Measurements from ENCODE around the gene DOLPP1.

The DOLPP1 gene

GRCh38 chr9:129095170-129095667 is 14.3 kb downstream of the DOLPP1 start:
- POLR2A ChIA-PET, result interaction anchor here (1.1 kb wide), 1 partner anchor 15 kb away, joined by 5 read pairs; the partner anchor contains the start of gene DOLPP1
- no peak overlapping the region for H3K4me3 ChIP-seq (ENCODE audit: low read depth, low read length)
- DNase-seq (ENCODE audit: low read depth, low spot score), result no peak
- CTCF ChIA-PET, result interaction anchor here (0.9 to 1.0 kb wide), 2 partner anchors 8 to 14 kb away, joined by 3 to 5 read pairs; no protein-coding TSS in a partner anchor
- TF ChIP-seq CTCF (IDR thresholded peaks at IDR 0.05; ENCODE audit: insufficient read depth, low read length, missing control alignments), result no peak

- CTCF ChIA-PET, result interaction anchor here (1.8 kb wide), 1 partner anchor 10 kb away, joined by 9 read pairs; no protein-coding TSS in a partner anchor
- DNase-seq (ENCODE audit: low read depth, low spot score), result no peak
- no peak for TF ChIP-seq CTCF (IDR thresholded peaks at IDR 0.05; ENCODE audit: insufficient read depth, low read length, missing control alignments)
- H3K4me3 ChIP-seq (ENCODE audit: low read depth, low read length), result no peak overlapping the region
- POLR2A ChIA-PET, result interaction anchor here (1.1 kb wide), 1 partner anchor 15 kb away, joined by 5 read pairs; the partner anchor contains the start of gene DOLPP1
Measured at GRCh38 chr9:129095908-129096307, 15.0 kb downstream of the DOLPP1 start.

- no peak for TF ChIP-seq CTCF (IDR thresholded peaks at IDR 0.05; ENCODE audit: insufficient read depth, low read length, missing control alignments)
- H3K4me3 ChIP-seq (ENCODE audit: low read depth, low read length), result no peak overlapping the region
- ChIA-PET CTCF (interaction anchor here (1.7 to 2.1 kb wide), 3 partner anchors 8 to 527 kb away, joined by 5 to 9 read pairs (median 6); no protein-coding TSS in a partner anchor), POLR2A (no interaction called here)
- no peak for DNase-seq (ENCODE audit: low read depth, low spot score)
Measured at GRCh38 chr9:129097671-129098306, 16.9 kb downstream of the DOLPP1 start.

- ChIA-PET POLR2A (no interaction called here), CTCF (interaction anchor here (1.7 to 2.1 kb wide), 2 partner anchors 33 to 526 kb away, joined by 5 to 6 read pairs; no protein-coding TSS in a partner anchor)
- no peak for TF ChIP-seq CTCF (IDR thresholded peaks at IDR 0.05; ENCODE audit: insufficient read depth, low read length, missing control alignments)
- DNase-seq (ENCODE audit: low read depth, low spot score), result no peak
- no peak overlapping the region for H3K4me3 ChIP-seq (ENCODE audit: low read depth, low read length)
Measured at GRCh38 chr9:129098328-129098727, 17.4 kb downstream of the DOLPP1 start.

GRCh38 chr9:129100383-129101169 is 19.7 kb downstream of the DOLPP1 start:
- DNase-seq (ENCODE audit: low read depth, low spot score), result no peak
- CTCF ChIA-PET, result interaction anchor here (1.5 to 1.7 kb wide), 2 partner anchors 10 to 524 kb away, joined by 4 read pairs; no protein-coding TSS in a partner anchor
- H3K4me3 ChIP-seq (ENCODE audit: low read depth, low read length), result no peak overlapping the region
- no peak for TF ChIP-seq CTCF (IDR thresholded peaks at IDR 0.05; ENCODE audit: insufficient read depth, low read length, missing control alignments)
- POLR2A ChIA-PET, result no interaction called here

GRCh38 chr9:129101279-129101678 is 20.4 kb downstream of the DOLPP1 start:
- H3K4me3 ChIP-seq (ENCODE audit: low read depth, low read length), result no peak overlapping the region
- no peak for TF ChIP-seq CTCF (IDR thresholded peaks at IDR 0.05; ENCODE audit: insufficient read depth, low read length, missing control alignments)
- CTCF ChIA-PET, result interaction anchor here (0.7 to 1.7 kb wide), 2 partner anchors 10 to 523 kb away, joined by 3 to 4 read pairs; no protein-coding TSS in a partner anchor
- POLR2A ChIA-PET, result no interaction called here
- DNase-seq (ENCODE audit: low read depth, low spot score), result no peak

Measured in AG04449 (cell line).